GM10266 (cell line): ENCODE data around the gene PDE8A.
A peak's percentile ranks its signal among the peaks of the same experiment; 100 is the strongest.
"Not testable (repeated sequence)": the region's sequence is repeated elsewhere in the genome, so short reads cannot be mapped to it uniquely, and the experiment has no call there.

Source experiments
- DNase-seq: peaks from one replicate; pipeline ENCODE4 v3.0.0; 2012; ENCODE audit errors: extremely low spot score
- TF ChIP-seq, protein P1 (sequence below): IDR thresholded peaks from 2 replicates; pipeline ENCODE4 v1.5.1; 2012; ENCODE audit warnings: mild to moderate bottlenecking, low read depth; ENCODE audit not compliant: control insufficient read depth, insufficient read depth; ENCODE audit errors: missing control alignments

Gene PDE8A

DNA sequence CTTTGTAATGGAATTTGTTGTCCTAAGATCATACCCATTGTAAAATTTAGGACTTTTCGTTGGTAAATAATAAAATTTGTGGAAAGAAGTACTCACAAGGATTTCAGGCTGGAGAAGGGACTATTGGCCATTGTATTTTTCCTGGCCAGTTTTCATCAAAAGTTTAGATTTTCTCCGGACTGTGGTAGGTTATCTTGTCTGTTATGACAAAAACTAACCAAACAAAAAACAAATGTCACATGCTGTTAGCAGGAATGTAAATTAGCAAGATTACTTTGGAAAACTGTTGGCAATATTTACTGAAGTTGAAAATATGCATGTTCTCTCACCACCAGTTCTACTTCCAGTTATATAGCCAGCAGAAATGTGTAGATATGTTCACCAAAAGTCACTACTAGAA is 27.8 kb downstream of the PDE8A start:
- no peak for DNase-seq
- TF ChIP-seq, protein P1, sequence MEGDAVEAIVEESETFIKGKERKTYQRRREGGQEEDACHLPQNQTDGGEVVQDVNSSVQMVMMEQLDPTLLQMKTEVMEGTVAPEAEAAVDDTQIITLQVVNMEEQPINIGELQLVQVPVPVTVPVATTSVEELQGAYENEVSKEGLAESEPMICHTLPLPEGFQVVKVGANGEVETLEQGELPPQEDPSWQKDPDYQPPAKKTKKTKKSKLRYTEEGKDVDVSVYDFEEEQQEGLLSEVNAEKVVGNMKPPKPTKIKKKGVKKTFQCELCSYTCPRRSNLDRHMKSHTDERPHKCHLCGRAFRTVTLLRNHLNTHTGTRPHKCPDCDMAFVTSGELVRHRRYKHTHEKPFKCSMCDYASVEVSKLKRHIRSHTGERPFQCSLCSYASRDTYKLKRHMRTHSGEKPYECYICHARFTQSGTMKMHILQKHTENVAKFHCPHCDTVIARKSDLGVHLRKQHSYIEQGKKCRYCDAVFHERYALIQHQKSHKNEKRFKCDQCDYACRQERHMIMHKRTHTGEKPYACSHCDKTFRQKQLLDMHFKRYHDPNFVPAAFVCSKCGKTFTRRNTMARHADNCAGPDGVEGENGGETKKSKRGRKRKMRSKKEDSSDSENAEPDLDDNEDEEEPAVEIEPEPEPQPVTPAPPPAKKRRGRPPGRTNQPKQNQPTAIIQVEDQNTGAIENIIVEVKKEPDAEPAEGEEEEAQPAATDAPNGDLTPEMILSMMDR: no peak

DNA sequence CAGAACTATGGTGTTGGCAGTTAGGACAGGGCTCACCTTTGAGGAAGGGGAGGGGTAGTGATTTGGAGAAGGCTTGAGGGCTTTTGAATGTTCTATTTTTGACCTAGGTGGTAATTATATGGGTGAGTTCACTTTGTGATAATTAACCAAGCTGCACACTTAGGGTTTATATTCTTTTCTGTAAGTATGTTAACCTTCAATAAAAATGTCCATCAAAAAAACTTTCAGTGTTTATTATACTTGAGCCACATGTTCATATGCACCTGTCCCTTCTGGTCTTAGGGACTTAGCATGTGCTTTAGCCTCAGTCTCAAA is 28.4 kb downstream of the PDE8A start:
- no peak for DNase-seq
- TF ChIP-seq, protein P1: no peak

DNA sequence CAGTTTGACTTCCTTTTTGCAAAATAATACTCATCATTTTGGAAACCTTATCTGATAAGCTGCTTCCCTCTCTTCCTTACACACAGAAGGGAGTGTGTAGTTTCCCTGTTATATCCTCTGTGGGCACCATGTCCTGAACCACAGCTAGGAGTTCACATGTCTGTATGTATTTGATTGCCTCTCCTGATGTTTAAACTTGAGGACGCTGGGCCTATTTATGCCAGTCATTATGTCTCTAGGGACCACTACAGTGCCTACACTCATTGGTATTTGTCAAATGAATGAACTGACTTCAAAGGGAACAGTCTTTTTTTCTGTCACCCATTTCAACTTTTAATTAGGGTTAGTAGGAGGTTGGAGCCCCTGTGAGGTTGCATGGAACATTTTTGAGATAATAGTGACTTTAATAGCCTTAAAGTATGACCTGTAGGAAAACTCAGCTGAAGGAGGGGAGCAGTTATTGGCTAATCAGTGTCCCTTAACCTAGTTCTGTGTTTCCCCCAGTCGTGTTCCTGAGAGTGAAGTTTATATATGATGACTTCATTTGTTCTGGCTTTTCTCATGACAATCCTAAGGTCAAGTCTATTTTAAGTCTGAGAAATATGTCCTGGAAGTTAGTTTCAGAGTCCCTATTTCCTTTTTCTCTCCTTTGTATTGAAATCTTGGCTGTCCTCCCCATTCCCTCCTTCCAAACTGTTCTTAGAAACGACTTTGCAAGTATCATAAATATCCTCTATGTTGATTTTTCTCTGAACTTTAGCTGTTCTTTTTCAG is 28.9 kb downstream of the PDE8A start:
- DNase-seq: peak; percentile 24
- TF ChIP-seq, protein P1: no peak

DNA sequence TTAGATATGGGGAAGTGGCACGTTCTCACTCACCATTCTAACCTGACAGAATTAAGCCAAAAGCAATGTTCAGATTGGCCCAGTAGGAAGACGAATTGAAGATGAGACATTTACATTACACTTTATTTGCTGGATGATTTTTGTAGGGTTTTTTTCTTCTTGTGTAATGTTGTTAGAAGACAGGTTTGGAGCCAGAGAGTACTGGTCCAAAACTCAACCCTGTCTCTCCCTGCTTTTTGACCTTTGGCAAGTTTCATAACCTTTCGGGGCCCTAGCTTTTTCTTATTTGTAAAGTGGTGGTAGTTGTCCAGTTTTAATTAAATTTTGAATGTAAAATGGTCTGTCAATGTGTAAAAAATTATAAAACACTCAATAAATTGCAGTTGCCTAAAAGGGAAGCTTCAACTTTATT is 29.5 kb downstream of the PDE8A start:
- TF ChIP-seq, protein P1: no peak
- DNase-seq: no peak

DNA sequence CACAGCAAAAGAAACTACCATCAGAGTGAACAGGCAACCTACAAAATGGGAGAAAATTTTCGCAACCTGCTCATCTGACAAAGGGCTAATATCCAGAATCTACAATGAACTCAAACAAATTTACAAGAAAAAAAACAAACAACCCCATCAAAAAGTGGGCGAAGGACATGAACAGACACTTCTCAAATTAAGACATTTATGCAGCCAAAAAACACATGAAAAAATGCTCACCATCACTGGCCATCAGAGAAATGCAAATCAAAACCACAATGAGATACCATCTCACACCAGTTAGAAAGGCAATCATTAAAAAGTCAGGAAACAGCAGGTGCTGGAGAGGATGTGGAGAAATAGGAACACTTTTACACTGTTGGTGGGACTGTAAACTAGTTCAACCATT is 30.1 kb downstream of the PDE8A start:
- DNase-seq: not testable (repeated sequence)

DNA sequence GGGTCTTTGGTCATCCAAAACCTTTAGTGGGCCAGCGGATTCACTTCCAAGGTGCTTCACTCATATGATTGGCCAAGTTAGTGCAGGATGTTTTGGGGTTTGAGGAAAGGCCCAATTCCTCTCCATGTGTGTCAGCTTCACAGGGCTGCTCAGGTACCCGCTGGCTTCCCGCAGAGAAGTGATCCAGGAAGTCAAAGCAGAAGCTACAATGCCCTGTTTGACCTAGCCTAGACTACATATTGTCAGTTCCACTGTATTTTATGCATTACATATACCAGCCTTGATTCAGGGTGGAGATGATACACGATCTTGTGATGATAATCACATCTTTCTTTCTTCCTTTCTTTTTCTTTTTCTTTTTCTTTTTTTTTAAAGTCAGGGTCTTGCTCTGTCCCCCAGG is 32.1 kb downstream of the PDE8A start:
- no peak for DNase-seq
- TF ChIP-seq, protein P1: no peak

DNA sequence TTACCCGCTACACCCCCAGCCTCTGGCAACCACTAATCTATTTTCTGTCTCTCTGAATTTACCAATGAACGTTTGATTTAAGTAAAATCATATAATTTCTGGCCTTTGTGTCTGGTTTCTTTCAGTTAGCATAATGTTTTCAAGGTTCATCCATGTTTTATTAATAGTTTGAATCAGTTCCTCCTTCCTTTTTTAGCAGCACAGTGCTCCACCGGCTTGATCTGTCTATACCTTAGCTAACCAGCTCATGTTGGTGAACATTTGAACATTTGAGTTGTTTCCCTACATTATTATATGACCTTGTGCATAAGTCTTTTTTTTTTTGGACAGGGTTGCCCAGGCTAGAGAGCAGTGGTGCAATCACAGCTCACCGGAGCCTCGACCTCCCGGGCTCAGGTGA is 33.3 kb downstream of the PDE8A start:
- TF ChIP-seq, protein P1: no peak
- DNase-seq: no peak

DNA sequence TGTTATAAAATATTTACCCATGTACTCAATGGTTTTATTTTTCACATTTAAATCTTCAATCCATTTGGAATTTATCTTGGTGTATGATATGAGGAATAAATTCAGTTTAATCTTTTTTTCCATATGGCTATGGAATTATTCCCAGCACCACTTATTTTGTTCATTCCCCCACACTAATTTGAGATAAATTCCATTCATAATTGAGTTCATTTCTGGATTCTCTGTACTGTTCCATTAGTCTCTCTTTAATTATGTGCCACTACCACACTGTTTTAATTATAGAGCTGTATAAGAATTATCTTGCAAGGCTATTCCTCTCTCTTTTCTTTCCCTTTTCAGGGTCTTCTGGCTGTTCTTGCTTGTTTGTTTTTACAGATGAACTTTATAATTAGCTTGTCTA is 34.6 kb downstream of the PDE8A start:
- no peak for DNase-seq
- TF ChIP-seq, protein P1: no peak
